ENCODE results near the gene KIF22.

DNA sequence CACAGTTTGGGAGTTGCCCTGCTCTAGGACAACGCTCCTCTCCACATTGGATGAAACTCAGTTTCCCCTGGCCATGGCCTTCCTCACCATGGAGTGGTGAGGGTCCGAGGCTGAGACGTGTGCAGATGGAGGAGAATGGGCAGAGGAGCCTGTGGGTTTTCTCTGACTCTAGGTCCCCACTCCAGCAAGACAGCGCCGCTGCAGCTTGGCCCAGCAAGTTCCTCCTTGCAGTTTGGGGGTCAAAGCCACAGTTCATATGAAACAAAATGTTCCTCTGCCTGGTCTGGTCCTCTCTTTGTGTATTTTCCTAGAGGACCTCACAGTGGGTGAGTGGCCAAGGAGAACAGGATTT lies 47.1 kb upstream of the KIF22 start:
- no peak for TF ChIP-seq POLR2AphosphoS5 (IDR thresholded peaks at IDR 0.05; ENCODE audit: low read depth, low read length)
- TF ChIP-seq, protein P1, sequence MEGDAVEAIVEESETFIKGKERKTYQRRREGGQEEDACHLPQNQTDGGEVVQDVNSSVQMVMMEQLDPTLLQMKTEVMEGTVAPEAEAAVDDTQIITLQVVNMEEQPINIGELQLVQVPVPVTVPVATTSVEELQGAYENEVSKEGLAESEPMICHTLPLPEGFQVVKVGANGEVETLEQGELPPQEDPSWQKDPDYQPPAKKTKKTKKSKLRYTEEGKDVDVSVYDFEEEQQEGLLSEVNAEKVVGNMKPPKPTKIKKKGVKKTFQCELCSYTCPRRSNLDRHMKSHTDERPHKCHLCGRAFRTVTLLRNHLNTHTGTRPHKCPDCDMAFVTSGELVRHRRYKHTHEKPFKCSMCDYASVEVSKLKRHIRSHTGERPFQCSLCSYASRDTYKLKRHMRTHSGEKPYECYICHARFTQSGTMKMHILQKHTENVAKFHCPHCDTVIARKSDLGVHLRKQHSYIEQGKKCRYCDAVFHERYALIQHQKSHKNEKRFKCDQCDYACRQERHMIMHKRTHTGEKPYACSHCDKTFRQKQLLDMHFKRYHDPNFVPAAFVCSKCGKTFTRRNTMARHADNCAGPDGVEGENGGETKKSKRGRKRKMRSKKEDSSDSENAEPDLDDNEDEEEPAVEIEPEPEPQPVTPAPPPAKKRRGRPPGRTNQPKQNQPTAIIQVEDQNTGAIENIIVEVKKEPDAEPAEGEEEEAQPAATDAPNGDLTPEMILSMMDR (IDR thresholded peaks at IDR 0.05) = no peak
